IPS DF 4.7 (cell line): ENCODE data around the gene KPNA1.

Source experiments
- DNase-seq: peaks from one replicate; pipeline ENCODE4 v3.0.0-alpha.2; 2013; ENCODE audit warnings: low spot score; ENCODE audit errors: extremely low read depth

KPNA1 gene

DNA sequence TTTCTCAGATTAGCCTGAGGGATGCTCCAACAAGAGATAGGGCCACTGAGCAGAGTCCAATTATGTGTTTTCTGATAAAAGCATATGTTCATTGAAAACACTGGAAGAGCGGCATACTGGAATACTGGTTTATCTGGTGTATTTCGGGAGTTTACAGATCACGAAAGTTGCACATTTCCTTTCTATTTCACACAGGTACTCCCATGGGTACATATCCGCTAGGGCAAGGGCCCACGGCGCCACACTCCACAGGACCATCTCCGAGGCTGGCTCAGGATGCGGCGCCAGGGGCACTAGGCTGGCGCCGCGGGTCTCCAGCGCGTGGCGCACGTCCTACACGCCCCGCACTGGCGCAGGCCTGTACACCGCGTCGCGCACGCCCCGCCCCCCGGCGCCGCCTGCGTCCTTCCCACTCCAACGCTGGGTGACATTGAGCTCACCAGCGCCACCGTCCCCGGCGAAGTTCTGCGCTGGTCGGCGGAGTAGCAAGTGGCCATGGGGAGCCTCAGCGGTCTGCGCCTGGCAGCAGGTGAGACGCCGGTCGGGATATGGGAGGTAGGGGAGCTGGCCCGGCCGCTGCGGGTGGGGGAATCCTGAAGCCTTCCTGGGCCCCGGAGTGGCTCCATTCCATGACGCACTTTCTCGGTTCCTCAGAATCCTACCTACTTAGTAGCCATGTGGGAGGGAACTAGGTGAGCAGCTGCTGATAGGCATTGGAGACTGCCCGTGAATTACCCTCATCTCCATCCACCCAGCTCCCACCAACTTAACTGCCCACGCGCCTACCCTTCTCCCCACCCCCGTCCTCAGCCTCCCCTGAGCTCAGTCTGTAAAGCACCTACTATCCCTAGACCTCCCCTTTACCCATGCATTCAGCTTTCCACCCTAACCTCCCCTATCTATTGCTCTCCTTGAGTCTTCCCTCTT lies 130.7 kb downstream of the KPNA1 start, which contains the start of gene FAM162A:
TSS of gene FAM162A (plus strand) at position 412 of the 927 bp plus-strand sequence. CDS start at position 496, 84 bp downstream.
- DNase-seq: no peak

DNA sequence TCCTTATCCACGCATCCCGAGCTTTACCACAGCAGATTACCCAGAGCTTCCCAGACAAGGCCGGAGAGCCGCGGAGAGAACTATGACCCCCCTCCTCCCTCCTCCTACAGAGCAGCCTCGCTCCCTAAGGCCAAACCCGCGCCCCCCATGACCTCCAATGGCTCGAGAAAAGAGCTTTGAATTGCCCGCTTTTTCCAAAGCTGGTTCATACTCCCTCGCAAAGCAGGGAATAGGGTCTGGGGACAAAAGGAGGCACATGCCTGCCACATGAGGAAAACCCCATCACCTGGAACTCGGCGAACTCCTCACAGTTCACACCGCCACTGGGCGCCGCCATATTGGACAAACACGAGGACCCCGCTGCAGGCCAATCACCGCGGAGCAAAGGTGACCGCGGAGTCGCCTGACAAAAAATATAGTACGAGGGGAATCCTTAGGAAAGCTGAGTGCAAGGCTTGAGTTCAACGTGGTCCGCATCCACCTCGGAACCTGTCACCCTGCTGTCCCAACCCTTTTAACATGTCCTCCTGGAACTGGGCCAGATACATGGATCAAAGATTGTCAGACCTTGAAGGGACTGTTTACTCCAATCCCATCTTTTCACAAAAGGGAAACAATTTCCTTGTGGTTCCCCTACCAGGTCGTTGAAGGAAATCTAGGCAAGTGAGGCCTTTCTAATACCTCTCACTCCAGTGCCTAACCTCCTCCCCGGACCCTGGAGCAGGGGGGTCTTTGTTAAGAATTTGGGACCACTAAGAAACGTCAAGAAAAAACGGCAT lies 131.7 kb downstream of the KPNA1 start, which contains the start of gene MIX23:
TSS of gene MIX23 (minus strand) at position 344 of the 779 bp plus-strand sequence. CDS start at position 337, 7 bp downstream.
- DNase-seq: no peak

DNA sequence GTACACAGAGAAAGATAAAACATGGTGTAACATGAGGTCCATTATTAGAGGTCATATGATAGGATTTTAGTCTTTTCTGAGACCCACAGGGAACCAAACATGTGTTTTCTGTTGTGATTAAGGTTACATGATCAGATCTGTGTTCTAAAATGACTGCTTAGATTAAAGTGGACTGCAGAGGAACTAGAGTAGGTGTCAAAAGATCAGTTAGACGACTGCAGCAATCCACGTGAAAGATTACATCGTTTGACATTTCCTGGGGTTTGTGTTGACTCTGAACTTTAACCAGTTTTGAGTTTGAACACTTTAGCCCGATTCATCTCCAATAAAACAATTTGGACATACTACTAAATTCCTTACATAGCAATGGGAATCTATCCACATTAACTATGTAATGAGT lies 136.8 kb downstream of the KPNA1 start:
- DNase-seq: no peak

DNA sequence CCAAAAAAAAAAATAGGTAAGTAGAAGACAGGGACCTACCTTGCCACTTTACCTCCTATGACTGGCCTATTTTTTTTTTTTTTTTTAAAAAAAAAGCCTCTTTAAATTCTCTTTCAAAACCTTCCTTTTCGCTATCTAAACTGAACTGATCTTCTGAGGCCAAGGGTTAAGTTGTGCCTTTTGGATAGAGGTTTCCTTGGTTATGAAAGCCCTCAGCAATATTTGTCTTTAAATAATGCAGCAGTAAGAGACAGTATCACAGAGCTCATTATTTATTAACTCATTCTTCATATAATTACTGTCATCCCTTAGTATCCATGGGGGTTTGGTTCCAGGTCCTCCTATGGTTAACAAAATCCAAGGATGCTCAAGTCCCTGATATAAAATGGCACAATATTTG lies 140.7 kb downstream of the KPNA1 start:
- no peak for DNase-seq
